GM12878 (cell line): Measurements from ENCODE around the gene C1QTNF12. TPM values are rescaled to one million over a fixed set of nuclear protein-coding genes. Genes with fewer than 3 reads are reported as not detected.
A peak's percentile ranks its signal among the peaks of the same experiment; 100 is the strongest.

ENCODE experiments used
- ATAC-seq: fragments of 200-7000 bp; cut with Tn5 transposase; 3 replicates; pipeline ENCODE4 v1.9.1; 2020; ENCODE audit warnings: mild to moderate bottlenecking, moderate library complexity
- BruUV-seq: library from RNA; stranded (reverse); fragments of 400-500 nt; replicated peaks from 2 replicates; lab custom pipeline; 2021; lab: Mats Ljungman, UMichigan
- CTCF ChIA-PET: fragments of 300-600 bp; sonication (Branson Sonifier 250); formaldehyde crosslinking; extraction: SDS; loops from one replicate; lab custom pipeline; 2021; ENCODE audit warnings: inconsistent platforms; lab: Yijun Ruan, JAX
- POLR2A ChIA-PET: fragments of 350-600 bp; formaldehyde crosslinking; extraction: SDS; loops from one replicate; lab custom pipeline; 2021; ENCODE audit warnings: inconsistent platforms; lab: Charles Lee
- RAD21 ChIA-PET: fragments of 300-600 bp; sonication (Branson Sonifier 250); formaldehyde crosslinking; loops from one replicate; lab custom pipeline; 2023; ENCODE audit warnings: antibody characterized with exemption; ENCODE audit not compliant: unreplicated experiment; lab: Charles Lee
- SMC1A ChIA-PET: fragments of 300-600 bp; sonication (Branson Sonifier 250); formaldehyde crosslinking; loops from one replicate; lab custom pipeline; 2023; ENCODE audit not compliant: unreplicated experiment, uncharacterized antibody; lab: Charles Lee
- DNase-seq: peaks from one replicate; pipeline ENCODE4 v3.0.0-alpha.2; 2011; ENCODE audit warnings: low read depth, low spot score
- FAIRE-seq: peaks from 3 replicates; lab custom pipeline; 2011; peaks lifted over from hg19 to GRCh38; lab: Jason Lieb, UNC
- H2AFZ ChIP-seq: 2 replicates; pipeline ENCODE4 v1.6.0; 2011; ENCODE audit warnings: low read depth, low read length, control low read depth; ENCODE audit not compliant: control insufficient read depth
- H3K27ac ChIP-seq: 2 replicates; pipeline ENCODE4 v1.5.1; 2011; ENCODE audit warnings: control low read depth; ENCODE audit not compliant: control insufficient read depth, insufficient read depth
- H3K27me3 ChIP-seq, 2 experiments: replicated peaks in 1 of 2; 2 replicates each; pipeline versions ENCODE4 v1.6.0 to v1.6.1; 2011; ENCODE audit warnings: low read length in 1 of 2; ENCODE audit not compliant: control insufficient read depth in 2 of 2, insufficient read depth in 2 of 2
- H3K36me3 ChIP-seq, 2 experiments: 2 replicates each; pipeline ENCODE4 v1.5.1; 2011; ENCODE audit warnings: low read length in 1 of 2; ENCODE audit not compliant: control insufficient read depth in 2 of 2, insufficient read depth in 2 of 2
- H3K4me1 ChIP-seq: 2 replicates; pipeline ENCODE4 v1.6.1; 2011; ENCODE audit warnings: mild to moderate bottlenecking, low read length, moderate library complexity, mixed read lengths; ENCODE audit not compliant: control insufficient read depth, insufficient read depth
- H3K4me2 ChIP-seq: 2 replicates; pipeline ENCODE4 v1.6.0; 2011; ENCODE audit warnings: control low read depth; ENCODE audit not compliant: control insufficient read depth, insufficient read depth
- H3K4me3 ChIP-seq: fragments of 200-600 bp; sonication (generic); 2 replicates; pipeline ENCODE4 v1.5.1; 2016
- H3K79me2 ChIP-seq: 2 replicates; pipeline ENCODE4 v1.6.0; 2011; ENCODE audit warnings: low read length; ENCODE audit not compliant: control insufficient read depth, insufficient read depth
- H3K9ac ChIP-seq: 2 replicates; pipeline ENCODE4 v1.8.0; 2011; ENCODE audit warnings: low read length, control low read depth, mixed read lengths; ENCODE audit not compliant: control insufficient read depth, insufficient read depth
- H3K9me3 ChIP-seq: replicated peaks from 3 replicates; pipeline ENCODE4 v1.5.1; 2011; ENCODE audit warnings: mild to moderate bottlenecking, low read length; ENCODE audit not compliant: control insufficient read depth, insufficient read depth
- H4K20me1 ChIP-seq: 2 replicates; pipeline ENCODE4 v1.6.0; 2011; ENCODE audit not compliant: control insufficient read depth, insufficient read depth
- BRCA1 ChIP-seq: IDR thresholded peaks from 2 replicates; pipeline ENCODE4 v1.6.1; 2011; ENCODE audit warnings: low read depth, low read length, improper control_type of control experiment
- FOXK2 ChIP-seq: fragments of 450-650 bp; IDR thresholded peaks from 2 replicates; pipeline ENCODE4 v1.6.1; 2017; ENCODE audit warnings: mild to moderate bottlenecking, moderate library complexity
- IKZF1 ChIP-seq: fragments of 450-650 bp; conservative IDR thresholded peaks from 2 replicates; pipeline ENCODE4 v1.6.1; 2017; ENCODE audit warnings: antibody characterized with exemption, mild to moderate bottlenecking
- KDM1A ChIP-seq: fragments of 200-600 bp; sonication (generic); IDR thresholded peaks from 2 replicates; pipeline ENCODE4 v1.6.1; 2016; ENCODE audit warnings: borderline replicate concordance
- MTA3 ChIP-seq: IDR thresholded peaks from 2 replicates; pipeline ENCODE4 v1.6.1; 2012; ENCODE audit warnings: low read length, inconsistent platforms, borderline replicate concordance
- NFYA ChIP-seq: IDR thresholded peaks from 2 replicates; pipeline ENCODE4 v1.6.1; 2011; ENCODE audit warnings: low read depth, mild to moderate bottlenecking, low read length, improper control_type of control experiment, borderline replicate concordance
- PAX8 ChIP-seq: fragments of 450-650 bp; IDR thresholded peaks from 2 replicates; pipeline ENCODE4 v1.6.1; 2017; ENCODE audit warnings: mild to moderate bottlenecking, moderate library complexity
- SMAD5 ChIP-seq: IDR thresholded peaks from 2 replicates; pipeline ENCODE4 v1.6.1; 2016; ENCODE audit warnings: antibody characterized with exemption, low read depth
- TARDBP ChIP-seq: IDR thresholded peaks from 2 replicates; pipeline ENCODE4 v1.6.1; 2016; ENCODE audit warnings: borderline replicate concordance
- TBL1XR1 ChIP-seq: IDR thresholded peaks from 2 replicates; pipeline ENCODE4 v1.6.1; 2012; ENCODE audit warnings: low read depth, low read length, improper control_type of control experiment
- TCF3 ChIP-seq: IDR thresholded peaks from 2 replicates; pipeline ENCODE4 v1.6.1; 2012; ENCODE audit warnings: low read depth, mild to moderate bottlenecking, low read length, borderline replicate concordance; ENCODE audit not compliant: insufficient read depth
- WGBS: methylation state at CpG from one replicate; pipeline ENCODE4 v1.1.6; 2016; ENCODE audit warnings: low lambda C conversion rate; ENCODE audit not compliant: insufficient replicate concordance, insufficient coverage; ENCODE audit errors: missing lambda C conversion rate; 5-methylcytosine and 5-hydroxymethylcytosine counted together
- in situ Hi-C: fragments of 300-500 bp; cut with MboI; formaldehyde crosslinking; loops from 9 replicates; pipeline ENCODE4 v1.14.3; 2018; ENCODE audit warnings: mixed read lengths
- intact Hi-C: fragments of 100-400 bp; cut with micrococcal nuclease; formaldehyde crosslinking; loops from one replicate; pipeline ENCODE4 v1.14.2; 2022; ENCODE audit not compliant: unreplicated experiment
- polyA plus RNA-seq, 11 experiments: library from polyadenylated mRNA; depleted of rRNA in 4 of 11; unstranded in 6 of 11; stranded (reverse) in 5 of 11; fragments of >200 nt; fragmentation: Nextera tagmentation in 4 of 11; fragmentation: Illumina TruSeq in 1 of 11; extraction: Ambion mirVana in 4 of 11; extraction: Trizol in 1 of 11; gene quantifications; 1 replicate in 1 of 11; 2 replicates in 10 of 11; pipeline versions ENCODE4 v1.2.1 to v1.2.3, GENCODE V29; 2011 to 2016; ENCODE audit warnings: inconsistent platforms in 2 of 11, missing spikeins in 2 of 11, low read depth in 1 of 11
- total RNA-seq, 4 experiments: library from RNA; depleted of rRNA in 3 of 4; stranded (reverse); fragments of >200 nt in 3 of 4; fragmentation: Illumina TruSeq in 1 of 4; extraction: Trizol in 1 of 4; gene quantifications; 2 replicates each; pipeline versions ENCODE4 v1.2.1 to v1.2.3, GENCODE V29; 2013 to 2021
- TF ChIP-seq, protein P1 (sequence below): fragments of 450-650 bp; formaldehyde crosslinking; IDR thresholded peaks from 2 replicates; pipeline ENCODE4 v1.4.0; 2022; ENCODE audit warnings: mild to moderate bottlenecking, moderate library complexity
- TF ChIP-seq, protein P2 (sequence below): IDR thresholded peaks from 2 replicates; pipeline ENCODE4 v1.6.1; 2012; ENCODE audit warnings: low read depth, low read length, improper control_type of control experiment
- TF ChIP-seq, protein P3 (sequence below): fragments of 150-350 bp; IDR thresholded peaks from 2 replicates; pipeline ENCODE4 v1.6.1; 2014; ENCODE audit warnings: mild to moderate bottlenecking, low read depth, low read length
- TF ChIP-seq, protein P4 (sequence below): IDR thresholded peaks from 2 replicates; pipeline ENCODE4 v1.6.1; 2012; ENCODE audit warnings: low read length, inconsistent platforms

C1QTNF12 gene
- total and polyA plus RNA-seq, 10 of the 15 experiments (the other 5 are each of a cell fraction or from before 2014, with no cell fraction given), result 0.17 to 1.0 (median 0.31) TPM; not detected in 5

DNA sequence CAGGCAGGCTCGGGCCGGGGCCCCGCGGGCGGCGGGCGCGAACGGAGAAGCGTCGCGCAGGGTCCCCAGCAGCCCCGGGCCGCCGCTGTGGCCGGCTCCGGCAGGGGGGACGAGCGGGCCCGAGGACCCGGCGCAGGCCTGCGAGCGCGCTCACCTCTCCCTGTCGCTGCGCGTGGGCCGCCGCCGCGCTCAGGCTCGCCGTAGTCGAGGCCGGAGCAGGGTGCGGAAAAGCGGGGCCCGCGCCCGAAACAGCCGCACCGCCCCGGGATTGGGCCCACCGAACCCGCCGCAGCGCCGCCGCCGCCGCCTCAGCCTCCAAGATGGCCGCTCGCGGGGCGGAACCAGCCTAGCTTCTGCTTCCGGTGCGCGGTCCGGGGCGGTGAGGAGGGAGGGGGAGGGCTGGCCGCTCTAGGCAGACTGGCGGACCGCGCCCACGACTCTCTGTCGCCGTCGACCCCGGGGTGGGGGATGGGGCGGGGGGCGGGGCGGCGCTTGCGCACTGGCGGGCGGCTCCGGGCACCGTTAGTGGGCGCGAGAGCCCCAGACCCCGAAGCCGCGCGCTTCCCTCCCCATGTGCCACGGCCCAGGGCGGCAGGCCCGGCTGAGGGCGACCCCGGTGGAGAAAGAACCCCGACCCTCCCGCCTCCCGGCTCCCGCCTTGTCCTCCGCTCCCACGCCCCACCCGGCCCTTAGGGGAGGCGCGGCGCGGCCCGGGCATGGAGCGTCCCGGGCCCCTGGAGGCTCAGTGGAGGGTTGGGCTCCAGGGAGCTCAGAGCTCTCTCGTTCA lies 27.2 kb upstream of the C1QTNF12 start, which contains the start of gene UBE2J2 (continued):
- TF ChIP-seq BRCA1 (no peak), MTA3 (no peak), PAX8 (no peak)
- TF ChIP-seq, protein P1, sequence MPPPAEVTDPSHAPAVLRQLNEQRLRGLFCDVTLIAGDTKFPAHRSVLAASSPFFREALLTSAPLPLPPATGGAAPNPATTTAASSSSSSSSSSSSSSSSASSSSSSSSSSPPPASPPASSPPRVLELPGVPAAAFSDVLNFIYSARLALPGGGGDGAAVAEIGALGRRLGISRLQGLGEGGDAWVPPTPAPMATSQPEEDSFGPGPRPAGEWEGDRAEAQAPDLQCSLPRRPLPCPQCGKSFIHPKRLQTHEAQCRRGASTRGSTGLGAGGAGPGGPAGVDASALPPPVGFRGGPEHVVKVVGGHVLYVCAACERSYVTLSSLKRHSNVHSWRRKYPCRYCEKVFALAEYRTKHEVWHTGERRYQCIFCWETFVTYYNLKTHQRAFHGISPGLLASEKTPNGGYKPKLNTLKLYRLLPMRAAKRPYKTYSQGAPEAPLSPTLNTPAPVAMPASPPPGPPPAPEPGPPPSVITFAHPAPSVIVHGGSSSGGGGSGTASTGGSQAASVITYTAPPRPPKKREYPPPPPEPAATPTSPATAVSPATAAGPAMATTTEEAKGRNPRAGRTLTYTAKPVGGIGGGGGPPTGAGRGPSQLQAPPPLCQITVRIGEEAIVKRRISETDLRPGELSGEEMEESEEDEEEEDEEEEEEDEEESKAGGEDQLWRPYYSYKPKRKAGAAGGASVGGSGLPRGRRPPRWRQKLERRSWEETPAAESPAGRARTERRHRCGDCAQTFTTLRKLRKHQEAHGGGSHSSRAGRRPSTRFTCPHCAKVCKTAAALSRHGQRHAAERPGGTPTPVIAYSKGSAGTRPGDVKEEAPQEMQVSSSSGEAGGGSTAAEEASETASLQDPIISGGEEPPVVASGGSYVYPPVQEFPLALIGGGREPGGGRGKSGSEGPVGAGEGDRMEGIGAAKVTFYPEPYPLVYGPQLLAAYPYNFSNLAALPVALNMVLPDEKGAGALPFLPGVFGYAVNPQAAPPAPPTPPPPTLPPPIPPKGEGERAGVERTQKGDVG (CRISPR knock-in tag), result no peak

DNA sequence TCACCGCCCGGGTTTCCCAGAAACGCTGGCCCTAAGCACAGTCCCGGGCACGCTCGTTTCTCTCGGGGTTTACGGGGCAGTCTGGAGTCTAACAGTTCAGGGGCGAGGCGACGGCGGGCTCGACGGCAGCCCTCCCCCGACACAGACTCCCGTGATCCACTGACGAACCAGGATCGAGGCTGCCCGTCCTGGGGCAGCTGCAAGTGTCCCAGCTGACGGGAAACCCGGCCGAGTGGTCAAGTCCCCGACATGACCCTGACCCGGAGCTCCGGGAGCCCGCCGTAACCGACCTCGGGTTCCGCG lies 26.6 kb upstream of the C1QTNF12 start:
- ChIA-PET SMC1A (no interaction called here), CTCF (no interaction called here), RAD21 (interaction anchor here (0.7 kb wide), 2 partner anchors 162 to 241 kb away, joined by 4 read pairs; no protein-coding TSS in a partner anchor), POLR2A (interaction anchor here (0.6 to 1.4 kb wide), 7 partner anchors 18 to 483 kb away, joined by 3 to 5 read pairs (median 4); partner anchors contain the start of gene ISG15)
- H3K4me1 ChIP-seq, result peaks cover 18% of the 10 kb centered on the region
- DNase-seq (no peak), ATAC-seq (no peak), FAIRE-seq (no peak)
- H4K20me1 ChIP-seq, result peaks cover 4% of the 10 kb centered on the region; the same call in 1 of the 2 replicates
- peaks cover 1 to 6% of the 10 kb centered on the region in 2 experiments; a peak in 2 of 4 replicates for H3K36me3 ChIP-seq
- intact Hi-C loops, result no loop called here
- H2AFZ ChIP-seq, result no peak overlapping the region
- in situ Hi-C loops, result no loop called here
- H3K4me2 ChIP-seq, result peak overlapping the region; percentile 100
- H3K9me3 ChIP-seq, result no peaks in the 10 kb centered on the region
- no peaks in the 10 kb centered on the region for H3K27me3 ChIP-seq
- H3K4me3 ChIP-seq, result peak overlapping the region; percentile 78
- WGBS, result under 1% methylated on average over 31 of the region's 31 CpGs
- no TSS peak for BruUV-seq
- H3K27ac ChIP-seq, result peak overlapping the region; percentile 78
- peaks cover 44% of the 10 kb centered on the region for H3K79me2 ChIP-seq
- peak overlapping the region; percentile 92 for H3K9ac ChIP-seq
- TF ChIP-seq KDM1A (no peak), IKZF1 (no peak), SMAD5 (no peak), FOXK2 (no peak), TCF3 (no peak), NFYA (no peak), TARDBP (no peak), TBL1XR1 (no peak)
- TF ChIP-seq, protein P2, sequence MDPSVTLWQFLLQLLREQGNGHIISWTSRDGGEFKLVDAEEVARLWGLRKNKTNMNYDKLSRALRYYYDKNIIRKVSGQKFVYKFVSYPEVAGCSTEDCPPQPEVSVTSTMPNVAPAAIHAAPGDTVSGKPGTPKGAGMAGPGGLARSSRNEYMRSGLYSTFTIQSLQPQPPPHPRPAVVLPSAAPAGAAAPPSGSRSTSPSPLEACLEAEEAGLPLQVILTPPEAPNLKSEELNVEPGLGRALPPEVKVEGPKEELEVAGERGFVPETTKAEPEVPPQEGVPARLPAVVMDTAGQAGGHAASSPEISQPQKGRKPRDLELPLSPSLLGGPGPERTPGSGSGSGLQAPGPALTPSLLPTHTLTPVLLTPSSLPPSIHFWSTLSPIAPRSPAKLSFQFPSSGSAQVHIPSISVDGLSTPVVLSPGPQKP, result no peak
- TF ChIP-seq, protein P3, sequence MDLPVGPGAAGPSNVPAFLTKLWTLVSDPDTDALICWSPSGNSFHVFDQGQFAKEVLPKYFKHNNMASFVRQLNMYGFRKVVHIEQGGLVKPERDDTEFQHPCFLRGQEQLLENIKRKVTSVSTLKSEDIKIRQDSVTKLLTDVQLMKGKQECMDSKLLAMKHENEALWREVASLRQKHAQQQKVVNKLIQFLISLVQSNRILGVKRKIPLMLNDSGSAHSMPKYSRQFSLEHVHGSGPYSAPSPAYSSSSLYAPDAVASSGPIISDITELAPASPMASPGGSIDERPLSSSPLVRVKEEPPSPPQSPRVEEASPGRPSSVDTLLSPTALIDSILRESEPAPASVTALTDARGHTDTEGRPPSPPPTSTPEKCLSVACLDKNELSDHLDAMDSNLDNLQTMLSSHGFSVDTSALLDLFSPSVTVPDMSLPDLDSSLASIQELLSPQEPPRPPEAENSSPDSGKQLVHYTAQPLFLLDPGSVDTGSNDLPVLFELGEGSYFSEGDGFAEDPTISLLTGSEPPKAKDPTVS, result no peak
- TF ChIP-seq, protein P4, sequence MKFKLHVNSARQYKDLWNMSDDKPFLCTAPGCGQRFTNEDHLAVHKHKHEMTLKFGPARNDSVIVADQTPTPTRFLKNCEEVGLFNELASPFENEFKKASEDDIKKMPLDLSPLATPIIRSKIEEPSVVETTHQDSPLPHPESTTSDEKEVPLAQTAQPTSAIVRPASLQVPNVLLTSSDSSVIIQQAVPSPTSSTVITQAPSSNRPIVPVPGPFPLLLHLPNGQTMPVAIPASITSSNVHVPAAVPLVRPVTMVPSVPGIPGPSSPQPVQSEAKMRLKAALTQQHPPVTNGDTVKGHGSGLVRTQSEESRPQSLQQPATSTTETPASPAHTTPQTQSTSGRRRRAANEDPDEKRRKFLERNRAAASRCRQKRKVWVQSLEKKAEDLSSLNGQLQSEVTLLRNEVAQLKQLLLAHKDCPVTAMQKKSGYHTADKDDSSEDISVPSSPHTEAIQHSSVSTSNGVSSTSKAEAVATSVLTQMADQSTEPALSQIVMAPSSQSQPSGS, result no peak
